ENCODE measurements around the gene ACAD11. TPM values are rescaled to one million over a fixed set of nuclear protein-coding genes. Genes with fewer than 3 reads are reported as not detected.

The ACAD11 gene
- total RNA-seq, 1 experiment from 2014 or later = 15.6 TPM

DNA sequence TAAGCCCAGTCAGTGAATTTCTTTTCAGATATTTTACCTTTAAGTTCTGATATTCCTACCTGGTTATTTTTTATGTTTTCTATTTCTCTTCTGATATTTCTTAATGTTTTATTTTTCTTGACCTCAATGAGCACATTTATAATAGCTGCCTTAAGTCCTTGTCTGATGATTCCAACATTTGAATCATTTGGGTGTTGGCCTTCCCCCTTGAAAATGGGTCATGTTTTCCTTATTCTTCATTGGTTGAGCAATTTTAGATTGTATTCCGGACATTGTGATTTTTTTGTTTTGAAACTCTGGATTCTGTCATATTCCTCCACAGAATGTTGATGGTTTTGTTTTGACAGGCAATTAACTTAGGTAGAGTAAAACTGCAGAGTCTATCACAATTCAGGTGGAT, 72.2 kb downstream of the ACAD11 start:
- H4K8ac ChIP-seq (replicated peaks; ENCODE audit: insufficient read length, low read depth, low read length) = no peak overlapping the region
- no CpG with 5 or more reads among the region's 1 CpG for WGBS (ENCODE audit: extremely low coverage, insufficient read length, low lambda C conversion rate)
- H3K18ac ChIP-seq (ENCODE audit: insufficient read length, low read depth, low read length) = no peak overlapping the region
- H3K9ac ChIP-seq (ENCODE audit: extremely low read depth, insufficient read length, low read length) = no peak overlapping the region
- no peak overlapping the region for H2BK20ac ChIP-seq (ENCODE audit: low read depth, low read length, poor library complexity, severe bottlenecking)
- Mint-ChIP-seq H3K36me3 (ENCODE audit: insufficient read depth in 1 of 3, low read depth in 3 of 3) (peaks cover 0 to 4% (median 0%) of the 10 kb centered on the region in 3 experiments; a peak in 1 of 7 replicates), H3K9me3 (no peaks in the 10 kb centered on the region), H3K27ac (no peak overlapping the region), H3K4me1 (no peaks in the 10 kb centered on the region), H3K27me3 (ENCODE audit: low read depth) (no peaks in the 10 kb centered on the region), H3K4me3 (no peak overlapping the region)
- no peak overlapping the region for H2BK12ac ChIP-seq (ENCODE audit: insufficient read length, low read depth, low read length)
- no peak overlapping the region for H3K4me2 ChIP-seq (ENCODE audit: insufficient read depth, insufficient read length, low read length)
- no peak overlapping the region for H2AK5ac ChIP-seq (ENCODE audit: insufficient read length, low read length)
- H3K23ac ChIP-seq (ENCODE audit: insufficient read length, low read depth, low read length) = no peak overlapping the region
- no peak overlapping the region for H2BK5ac ChIP-seq (ENCODE audit: insufficient read length, low read length)
- no peak overlapping the region for H3K14ac ChIP-seq (ENCODE audit: insufficient read depth, low read length)
- H3K27ac ChIP-seq (ENCODE audit: insufficient read length, low read depth, low read length) = no peak overlapping the region
- H2AFZ ChIP-seq (ENCODE audit: low read length) = no peak overlapping the region
- no peaks in the 10 kb centered on the region for H3K27me3 ChIP-seq (ENCODE audit: insufficient read depth, low read length)
- H3T11ph ChIP-seq (ENCODE audit: low read length) = no peak overlapping the region
- H3K4ac ChIP-seq (ENCODE audit: low read depth, low read length) = no peak overlapping the region
- H2BK15ac ChIP-seq (ENCODE audit: low read depth, low read length) = no peak overlapping the region
- no peaks in the 10 kb centered on the region for H3K4me1 ChIP-seq (ENCODE audit: insufficient read depth, low read length)
- H3K56ac ChIP-seq (ENCODE audit: insufficient read length, low read depth, low read length) = no peak overlapping the region
- no peak for TF ChIP-seq CTCF (conservative IDR thresholded peaks at IDR 0.05)
- no peak for DNase-seq
- H4K5ac ChIP-seq (ENCODE audit: insufficient read length, low read depth, low read length) = no peak overlapping the region
- no peaks in the 10 kb centered on the region for H3K79me2 ChIP-seq (ENCODE audit: insufficient read depth, low read length)
- H4K91ac ChIP-seq (ENCODE audit: insufficient read length, low read depth, low read length) = no peak overlapping the region
- no peaks in the 10 kb centered on the region for H3K9me3 ChIP-seq (ENCODE audit: control insufficient read depth, low read depth, low read length)
- no peak overlapping the region for H2BK120ac ChIP-seq (ENCODE audit: low read depth, low read length, poor library complexity, severe bottlenecking)
- H3K23me2 ChIP-seq (ENCODE audit: insufficient read length, low read depth, low read length, poor library complexity, severe bottlenecking) = no peaks in the 10 kb centered on the region
- no peaks in the 10 kb centered on the region for H3K79me1 ChIP-seq (ENCODE audit: insufficient read depth, low read depth, low read length, poor library complexity, severe bottlenecking)
- H4K20me1 ChIP-seq (ENCODE audit: control insufficient read depth, insufficient read depth, insufficient read length) = no peaks in the 10 kb centered on the region
